B cell (primary cell): ENCODE data around the gene ZNF483.

Source experiments
- EZH2 ChIP-seq: IDR thresholded peaks from 2 replicates; pipeline ENCODE4 v1.6.1; 2012; ENCODE audit warnings: borderline replicate concordance, low read depth, mild to moderate bottlenecking, moderate library complexity, low read length; ENCODE audit not compliant: insufficient read depth, poor library complexity, severe bottlenecking
- TF ChIP-seq, protein P1 (sequence below): fragments of 200-600 bp; IDR thresholded peaks from one replicate; pipeline ENCODE4 v1.8.0; 2022; ENCODE audit warnings: antibody characterized with exemption, mild to moderate bottlenecking

DNA sequence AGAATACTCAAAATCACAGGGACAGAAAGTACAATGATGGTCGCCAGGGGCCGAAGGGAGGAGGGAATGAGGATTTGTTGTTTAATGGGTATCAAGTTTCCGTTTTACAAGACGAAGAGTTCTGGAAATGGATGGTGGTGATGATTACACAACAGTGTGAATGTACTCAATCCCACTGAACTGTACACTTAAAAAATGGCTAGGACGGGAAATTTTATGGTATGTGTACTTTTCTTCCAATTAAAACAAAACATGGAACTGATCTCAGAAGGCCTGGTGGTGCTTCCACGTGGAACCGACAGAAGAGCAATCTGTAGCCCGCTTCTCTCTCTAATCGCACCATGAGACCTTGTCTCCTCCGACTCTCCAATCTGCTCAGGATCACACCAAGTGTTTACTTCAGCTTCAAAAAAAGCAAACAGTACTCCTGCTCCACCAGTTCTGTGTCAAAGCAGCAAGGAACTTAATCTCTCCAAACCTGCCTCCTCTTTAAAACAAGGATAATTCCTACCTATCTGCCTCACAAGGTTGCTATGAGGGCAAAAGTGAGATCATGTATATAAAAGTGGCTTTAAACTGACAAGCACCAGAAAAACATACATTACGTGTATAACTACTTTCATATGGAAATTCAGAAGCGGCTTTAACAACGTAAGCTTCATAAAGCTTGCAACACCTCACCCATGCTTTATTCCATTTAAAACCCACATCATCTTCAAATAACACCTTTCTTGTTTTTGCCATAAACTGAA is 42.9 kb upstream of the ZNF483 start:
- TF ChIP-seq, protein P1, sequence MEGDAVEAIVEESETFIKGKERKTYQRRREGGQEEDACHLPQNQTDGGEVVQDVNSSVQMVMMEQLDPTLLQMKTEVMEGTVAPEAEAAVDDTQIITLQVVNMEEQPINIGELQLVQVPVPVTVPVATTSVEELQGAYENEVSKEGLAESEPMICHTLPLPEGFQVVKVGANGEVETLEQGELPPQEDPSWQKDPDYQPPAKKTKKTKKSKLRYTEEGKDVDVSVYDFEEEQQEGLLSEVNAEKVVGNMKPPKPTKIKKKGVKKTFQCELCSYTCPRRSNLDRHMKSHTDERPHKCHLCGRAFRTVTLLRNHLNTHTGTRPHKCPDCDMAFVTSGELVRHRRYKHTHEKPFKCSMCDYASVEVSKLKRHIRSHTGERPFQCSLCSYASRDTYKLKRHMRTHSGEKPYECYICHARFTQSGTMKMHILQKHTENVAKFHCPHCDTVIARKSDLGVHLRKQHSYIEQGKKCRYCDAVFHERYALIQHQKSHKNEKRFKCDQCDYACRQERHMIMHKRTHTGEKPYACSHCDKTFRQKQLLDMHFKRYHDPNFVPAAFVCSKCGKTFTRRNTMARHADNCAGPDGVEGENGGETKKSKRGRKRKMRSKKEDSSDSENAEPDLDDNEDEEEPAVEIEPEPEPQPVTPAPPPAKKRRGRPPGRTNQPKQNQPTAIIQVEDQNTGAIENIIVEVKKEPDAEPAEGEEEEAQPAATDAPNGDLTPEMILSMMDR: no peak
- TF ChIP-seq EZH2: no peak
